Lung (tissue), 12 donors: ENCODE results near the gene GRK4. TPM values are rescaled to one million over a fixed set of nuclear protein-coding genes. Genes with fewer than 3 reads are reported as not detected.
A peak's percentile ranks its signal among the peaks of the same experiment; 100 is the strongest.

Source experiments
- ATAC-seq: fragments of 200-7000 bp; cut with Tn5 transposase; one replicate; pipeline ENCODE4 v1.9.1; 2020; ENCODE audit warnings: moderate number of reproducible peaks; ENCODE audit not compliant: insufficient read depth, low FRiP score
- DNase-seq, 3 donors: peaks; one replicate each; pipeline ENCODE4 v3.0.0-alpha.2; 2013 to 2017
- H3K27ac ChIP-seq, 2 donors: one replicate each; pipeline ENCODE4 v1.5.1; 2013; ENCODE audit warnings: mild to moderate bottlenecking in 2 of 2, moderate library complexity in 2 of 2, control low read depth in 1 of 2, inconsistent platforms in 1 of 2, low read depth in 1 of 2, low read length in 1 of 2
- H3K27me3 ChIP-seq, 3 donors: one replicate each; pipeline ENCODE4 v1.5.1; 2013; ENCODE audit warnings: low read length in 2 of 3; ENCODE audit not compliant: control insufficient read depth in 3 of 3, insufficient read depth in 3 of 3
- H3K36me3 ChIP-seq, 4 donors: one replicate each; pipeline ENCODE4 v1.5.1; 2013; ENCODE audit warnings: low read length in 4 of 4, mild to moderate bottlenecking in 1 of 4, moderate library complexity in 1 of 4; ENCODE audit not compliant: control insufficient read depth in 4 of 4, insufficient read depth in 4 of 4
- H3K4me1 ChIP-seq, 5 donors: one replicate each; pipeline ENCODE4 v1.5.1; 2013; ENCODE audit warnings: low read length in 5 of 5, mild to moderate bottlenecking in 2 of 5, moderate library complexity in 1 of 5; ENCODE audit not compliant: control insufficient read depth in 5 of 5, insufficient read depth in 5 of 5
- H3K4me3 ChIP-seq: one replicate; pipeline ENCODE4 v1.5.1; 2013; ENCODE audit warnings: mild to moderate bottlenecking, control low read depth, moderate library complexity
- H3K9ac ChIP-seq, 2 donors: one replicate each; pipeline ENCODE4 v1.5.1; 2013; ENCODE audit warnings: low read length in 2 of 2, control low read depth in 1 of 2; ENCODE audit not compliant: insufficient read depth in 1 of 2
- H3K9me3 ChIP-seq, 4 donors: one replicate each; pipeline ENCODE4 v1.5.1; 2013; ENCODE audit warnings: low read length in 3 of 4, mild to moderate bottlenecking in 1 of 4, moderate library complexity in 1 of 4; ENCODE audit not compliant: control insufficient read depth in 4 of 4, insufficient read depth in 3 of 4
- WGBS, 2 donors: extraction: QIAGEN DNeasy Blood & Tissue Kit; methylation state at CpG; one replicate each; pipeline ENCODE4 v1.1.7; 2013; 5-methylcytosine and 5-hydroxymethylcytosine counted together
- polyA plus RNA-seq, 2 donors: library from polyadenylated mRNA; stranded (reverse); fragments of 200-250 nt; gene quantifications; one replicate each; pipeline ENCODE4 v1.2.1, GENCODE V29; 2013
- total RNA-seq, 2 donors: library from RNA; depleted of rRNA in 1 of 2; stranded (reverse); fragments of >200 nt in 1 of 2; gene quantifications; one replicate each; pipeline ENCODE4 v1.2.1, GENCODE V29; 2014 to 2021
- TF ChIP-seq, protein P1 (sequence below): IDR thresholded peaks from 2 replicates; pipeline ENCODE4 v1.5.1; 2012; ENCODE audit warnings: mild to moderate bottlenecking; ENCODE audit errors: control extremely low read depth, extremely low read depth
- donor health status: control.
- donor health status: control.
- donor health status: Bipolar disorder and iron deficiency.
- donor health status: healthy.
- donor health status: DM: yes; HTN: yes; CAD: no.

The GRK4 gene
- total and polyA plus RNA-seq, 4 donors = 1.8 to 6.7 (median 3.2) TPM

DNA sequence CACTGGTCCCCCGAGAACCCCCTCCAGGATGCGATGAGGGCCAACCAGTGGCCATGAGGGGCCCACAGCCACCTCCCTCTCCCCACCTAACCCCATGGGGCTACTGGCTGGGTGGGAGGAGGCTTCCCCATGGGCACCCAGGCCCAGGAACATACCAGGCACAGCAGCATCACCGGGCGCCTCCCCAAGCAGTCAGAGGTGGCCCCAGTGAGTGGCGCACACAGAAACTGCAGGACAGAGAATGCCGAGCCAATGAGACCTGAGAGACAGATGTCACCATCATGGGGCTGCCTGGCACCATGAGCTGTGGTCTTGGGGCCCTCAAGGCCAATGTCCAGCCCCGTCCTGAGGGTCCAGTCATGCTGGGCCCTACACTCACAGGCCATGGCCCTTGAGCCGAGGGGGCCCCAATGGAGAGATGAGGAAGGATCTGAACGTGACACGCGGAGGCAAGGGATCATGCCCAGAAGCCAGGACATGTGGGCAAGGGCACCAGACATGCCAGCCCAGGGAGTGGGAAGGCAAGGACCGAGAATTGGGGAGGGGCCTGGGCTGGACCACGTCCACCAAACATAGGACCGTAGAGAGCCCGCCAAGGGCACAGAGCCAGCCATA lies 30.3 kb upstream of the GRK4 start:
- Histone ChIP-seq H3K27ac (peak overlapping the region in 1 of 2 donors; percentile 91), H3K9ac (peak overlapping the region in 1 of 2 donors; percentile 19), H3K36me3 (peaks cover 4 to 38% (median 12%) of the 10 kb centered on the region in 4 donors), H3K27me3 (no peaks in the 10 kb centered on the region), H3K4me1 (peaks cover 0 to 52% (median 34%) of the 10 kb centered on the region in 5 donors), H3K9me3 (no peaks in the 10 kb centered on the region), H3K4me3 (no peak overlapping the region)
- WGBS, 2 donors = 53 to 57% methylated on average over 15 of the region's 15 CpGs
- ATAC-seq (no peak), DNase-seq (peak in 1 of 3 donors; percentile 15)
- TF ChIP-seq, protein P1, sequence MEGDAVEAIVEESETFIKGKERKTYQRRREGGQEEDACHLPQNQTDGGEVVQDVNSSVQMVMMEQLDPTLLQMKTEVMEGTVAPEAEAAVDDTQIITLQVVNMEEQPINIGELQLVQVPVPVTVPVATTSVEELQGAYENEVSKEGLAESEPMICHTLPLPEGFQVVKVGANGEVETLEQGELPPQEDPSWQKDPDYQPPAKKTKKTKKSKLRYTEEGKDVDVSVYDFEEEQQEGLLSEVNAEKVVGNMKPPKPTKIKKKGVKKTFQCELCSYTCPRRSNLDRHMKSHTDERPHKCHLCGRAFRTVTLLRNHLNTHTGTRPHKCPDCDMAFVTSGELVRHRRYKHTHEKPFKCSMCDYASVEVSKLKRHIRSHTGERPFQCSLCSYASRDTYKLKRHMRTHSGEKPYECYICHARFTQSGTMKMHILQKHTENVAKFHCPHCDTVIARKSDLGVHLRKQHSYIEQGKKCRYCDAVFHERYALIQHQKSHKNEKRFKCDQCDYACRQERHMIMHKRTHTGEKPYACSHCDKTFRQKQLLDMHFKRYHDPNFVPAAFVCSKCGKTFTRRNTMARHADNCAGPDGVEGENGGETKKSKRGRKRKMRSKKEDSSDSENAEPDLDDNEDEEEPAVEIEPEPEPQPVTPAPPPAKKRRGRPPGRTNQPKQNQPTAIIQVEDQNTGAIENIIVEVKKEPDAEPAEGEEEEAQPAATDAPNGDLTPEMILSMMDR = no peak

- Histone ChIP-seq H3K4me3 (peak overlapping the region; percentile 2), H3K27ac (peak overlapping the region in 1 of 2 donors; percentile 91), H3K4me1 (peaks cover 0 to 52% (median 34%) of the 10 kb centered on the region in 5 donors), H3K27me3 (no peaks in the 10 kb centered on the region), H3K9me3 (no peaks in the 10 kb centered on the region), H3K9ac (peak overlapping the region in 1 of 2 donors; percentile 19), H3K36me3 (peaks cover 4 to 33% (median 13%) of the 10 kb centered on the region in 4 donors)
- TF ChIP-seq, protein P1 = no peak
- DNase-seq = peak in 1 of 3 donors; percentile 19
- WGBS, 2 donors = 17 to 27% methylated on average over 30 to 31 of the region's 31 CpGs
- ATAC-seq = no peak
Observed at GRCh38 chr4:2933566-2934076, 29.8 kb upstream of the GRK4 start.

GRCh38 chr4:2934077-2934812 lies 29.1 kb upstream of the GRK4 start:
- H3K9me3 ChIP-seq = no peaks in the 10 kb centered on the region
- peaks cover 0 to 33% (median 18%) of the 10 kb centered on the region in 4 donors for H3K36me3 ChIP-seq
- 2% methylated on average over 38 to 91 of the region's 93 CpGs for WGBS, 2 donors
- H3K4me3 ChIP-seq = peak overlapping the region; percentile 28
- TF ChIP-seq, protein P1 = no peak
- no peaks in the 10 kb centered on the region for H3K27me3 ChIP-seq
- peaks cover 0 to 47% (median 34%) of the 10 kb centered on the region in 5 donors for H3K4me1 ChIP-seq
- H3K9ac ChIP-seq = no peak overlapping the region
- DNase-seq (peak in 2 of 3 donors; percentile 31 to 40), ATAC-seq (no peak)
- H3K27ac ChIP-seq = peak overlapping the region in 1 of 2 donors; percentile 91
